ENCODE data around the gene STARD3NL. TPM values are rescaled to one million over a fixed set of nuclear protein-coding genes. Genes with fewer than 3 reads are reported as not detected.
"Not testable (repeated sequence)": the region's sequence is repeated elsewhere in the genome, so short reads cannot be mapped to it uniquely, and the experiment has no call there.

Gene STARD3NL
- total and polyA plus RNA-seq, 10 of the 15 experiments (the other 5 are each of a cell fraction or from before 2014, with no cell fraction given) = 66.1 to 133 (median 85.7) TPM

GRCh38 chr7:38257350-38257677 lies 79.3 kb downstream of the STARD3NL start (continued):
- no peak for TF ChIP-seq PAX8 (IDR thresholded peaks at IDR 0.05)
- TF ChIP-seq ZNF207 (IDR thresholded peaks at IDR 0.05; ENCODE audit: borderline replicate concordance) = no peak
- no peak for TF ChIP-seq JUNB (IDR thresholded peaks at IDR 0.05)
- TF ChIP-seq NFYA (IDR thresholded peaks at IDR 0.05; ENCODE audit: borderline replicate concordance, low read depth, low read length) = no peak
- no peak for TF ChIP-seq ZNF384 (IDR thresholded peaks at IDR 0.05; ENCODE audit: borderline replicate concordance, low read depth, low read length)
- TF ChIP-seq TCF3 (IDR thresholded peaks at IDR 0.05; ENCODE audit: borderline replicate concordance, insufficient read depth, low read depth, low read length) = no peak
- no peak for TF ChIP-seq CREB1 (IDR thresholded peaks at IDR 0.05; ENCODE audit: low read depth)
- TF ChIP-seq ATF2 (IDR thresholded peaks at IDR 0.05; ENCODE audit: low read length) = no peak

- H3K27me3 ChIP-seq (replicated peaks in 1 of 2; ENCODE audit: control insufficient read depth in 2 of 2, insufficient read depth in 2 of 2, low read length in 1 of 2); H3K27ac ChIP-seq (ENCODE audit: control insufficient read depth, insufficient read depth); H3K9me3 ChIP-seq (replicated peaks; ENCODE audit: control insufficient read depth, insufficient read depth, low read length); SMC1A ChIA-PET (ENCODE audit: uncharacterized antibody, unreplicated experiment); BruUV-seq (replicated peaks); POLR2A ChIA-PET; H3K4me3 ChIP-seq; RAD21 ChIA-PET (ENCODE audit: unreplicated experiment); ATAC-seq; H2AFZ ChIP-seq (ENCODE audit: control insufficient read depth, low read depth, low read length); H3K79me2 ChIP-seq (ENCODE audit: control insufficient read depth, insufficient read depth, low read length); H3K36me3 ChIP-seq (ENCODE audit: control insufficient read depth in 2 of 2, insufficient read depth in 2 of 2, low read length in 1 of 2); H3K4me1 ChIP-seq (ENCODE audit: control insufficient read depth, insufficient read depth, low read length); CTCF ChIA-PET; intact Hi-C loops (cut with micrococcal nuclease; ENCODE audit: unreplicated experiment); in situ Hi-C loops (cut with MboI); H3K4me2 ChIP-seq (ENCODE audit: control insufficient read depth, insufficient read depth); DNase-seq (ENCODE audit: low read depth, low spot score); FAIRE-seq; H3K9ac ChIP-seq (ENCODE audit: control insufficient read depth, insufficient read depth, low read length); H4K20me1 ChIP-seq (ENCODE audit: control insufficient read depth, insufficient read depth): not testable (repeated sequence)
- WGBS (ENCODE audit: insufficient coverage, insufficient replicate concordance, low lambda C conversion rate, missing lambda C conversion rate) = 62% methylated on average over 8 of the region's 8 CpGs
Observed at GRCh38 chr7:38259157-38259556, 81.1 kb downstream of the STARD3NL start.

- H3K4me1 ChIP-seq (ENCODE audit: control insufficient read depth, insufficient read depth, low read length); FAIRE-seq; H3K9me3 ChIP-seq (replicated peaks; ENCODE audit: control insufficient read depth, insufficient read depth, low read length); H3K79me2 ChIP-seq (ENCODE audit: control insufficient read depth, insufficient read depth, low read length); intact Hi-C loops (cut with micrococcal nuclease; ENCODE audit: unreplicated experiment); H3K4me3 ChIP-seq; H3K36me3 ChIP-seq (ENCODE audit: control insufficient read depth in 2 of 2, insufficient read depth in 2 of 2, low read length in 1 of 2); BruUV-seq (replicated peaks); H4K20me1 ChIP-seq (ENCODE audit: control insufficient read depth, insufficient read depth); CTCF ChIA-PET; H3K4me2 ChIP-seq (ENCODE audit: control insufficient read depth, insufficient read depth); H2AFZ ChIP-seq (ENCODE audit: control insufficient read depth, low read depth, low read length); in situ Hi-C loops (cut with MboI); RAD21 ChIA-PET (ENCODE audit: unreplicated experiment); H3K9ac ChIP-seq (ENCODE audit: control insufficient read depth, insufficient read depth, low read length); DNase-seq (ENCODE audit: low read depth, low spot score); ATAC-seq; H3K27ac ChIP-seq (ENCODE audit: control insufficient read depth, insufficient read depth); H3K27me3 ChIP-seq (replicated peaks in 1 of 2; ENCODE audit: control insufficient read depth in 2 of 2, insufficient read depth in 2 of 2, low read length in 1 of 2): not testable (repeated sequence)
- ChIA-PET POLR2A (interaction anchor here (0.6 kb wide), 1 partner anchor 813 kb away, joined by 4 read pairs; no protein-coding TSS in a partner anchor), SMC1A (ENCODE audit: uncharacterized antibody, unreplicated experiment) (interaction anchor here (1.4 to 2.0 kb wide), 2 partner anchors 47 to 53 kb away, joined by 3 to 9 read pairs; no protein-coding TSS in a partner anchor)
- WGBS (ENCODE audit: insufficient coverage, insufficient replicate concordance, low lambda C conversion rate, missing lambda C conversion rate) = 24% methylated on average over 8 of the region's 12 CpGs
Observed at GRCh38 chr7:38261601-38262000, 83.6 kb downstream of the STARD3NL start.

- H3K36me3 ChIP-seq (ENCODE audit: control insufficient read depth in 2 of 2, insufficient read depth in 2 of 2, low read length in 1 of 2); in situ Hi-C loops (cut with MboI); RAD21 ChIA-PET (ENCODE audit: unreplicated experiment); FAIRE-seq; BruUV-seq (replicated peaks); H3K27ac ChIP-seq (ENCODE audit: control insufficient read depth, insufficient read depth); H4K20me1 ChIP-seq (ENCODE audit: control insufficient read depth, insufficient read depth); ATAC-seq; POLR2A ChIA-PET; DNase-seq (ENCODE audit: low read depth, low spot score); CTCF ChIA-PET; intact Hi-C loops (cut with micrococcal nuclease; ENCODE audit: unreplicated experiment); H2AFZ ChIP-seq (ENCODE audit: control insufficient read depth, low read depth, low read length); H3K9ac ChIP-seq (ENCODE audit: control insufficient read depth, insufficient read depth, low read length); H3K4me3 ChIP-seq; H3K27me3 ChIP-seq (replicated peaks in 1 of 2; ENCODE audit: control insufficient read depth in 2 of 2, insufficient read depth in 2 of 2, low read length in 1 of 2); H3K9me3 ChIP-seq (replicated peaks; ENCODE audit: control insufficient read depth, insufficient read depth, low read length); H3K4me1 ChIP-seq (ENCODE audit: control insufficient read depth, insufficient read depth, low read length); H3K79me2 ChIP-seq (ENCODE audit: control insufficient read depth, insufficient read depth, low read length); H3K4me2 ChIP-seq (ENCODE audit: control insufficient read depth, insufficient read depth): not testable (repeated sequence)
- SMC1A ChIA-PET (ENCODE audit: uncharacterized antibody, unreplicated experiment) = interaction anchor here (1.4 to 2.0 kb wide), 2 partner anchors 47 to 53 kb away, joined by 3 to 9 read pairs; no protein-coding TSS in a partner anchor
- WGBS (ENCODE audit: insufficient coverage, insufficient replicate concordance, low lambda C conversion rate, missing lambda C conversion rate) = 17% methylated on average over 2 of the region's 2 CpGs
Observed at GRCh38 chr7:38262026-38262425, 84.0 kb downstream of the STARD3NL start.
